ACHN (cell line): ENCODE data around the gene TRIM37.
"Not testable (repeated sequence)": the region's sequence is repeated elsewhere in the genome, so short reads cannot be mapped to it uniquely, and the experiment has no call there.

Experiments used
- DNase-seq: peaks from one replicate; pipeline ENCODE4 v3.0.0-alpha.2; 2015
- in situ Hi-C: cut with HindIII; loops from 2 replicates; pipeline ENCODE4 v1.10.0; 2017; ENCODE audit warnings: low sequenced_read_pairs, low pct_ligation_motif_present, low pct_unique_long_range_greater_than_20kb

TRIM37 gene, protein sequence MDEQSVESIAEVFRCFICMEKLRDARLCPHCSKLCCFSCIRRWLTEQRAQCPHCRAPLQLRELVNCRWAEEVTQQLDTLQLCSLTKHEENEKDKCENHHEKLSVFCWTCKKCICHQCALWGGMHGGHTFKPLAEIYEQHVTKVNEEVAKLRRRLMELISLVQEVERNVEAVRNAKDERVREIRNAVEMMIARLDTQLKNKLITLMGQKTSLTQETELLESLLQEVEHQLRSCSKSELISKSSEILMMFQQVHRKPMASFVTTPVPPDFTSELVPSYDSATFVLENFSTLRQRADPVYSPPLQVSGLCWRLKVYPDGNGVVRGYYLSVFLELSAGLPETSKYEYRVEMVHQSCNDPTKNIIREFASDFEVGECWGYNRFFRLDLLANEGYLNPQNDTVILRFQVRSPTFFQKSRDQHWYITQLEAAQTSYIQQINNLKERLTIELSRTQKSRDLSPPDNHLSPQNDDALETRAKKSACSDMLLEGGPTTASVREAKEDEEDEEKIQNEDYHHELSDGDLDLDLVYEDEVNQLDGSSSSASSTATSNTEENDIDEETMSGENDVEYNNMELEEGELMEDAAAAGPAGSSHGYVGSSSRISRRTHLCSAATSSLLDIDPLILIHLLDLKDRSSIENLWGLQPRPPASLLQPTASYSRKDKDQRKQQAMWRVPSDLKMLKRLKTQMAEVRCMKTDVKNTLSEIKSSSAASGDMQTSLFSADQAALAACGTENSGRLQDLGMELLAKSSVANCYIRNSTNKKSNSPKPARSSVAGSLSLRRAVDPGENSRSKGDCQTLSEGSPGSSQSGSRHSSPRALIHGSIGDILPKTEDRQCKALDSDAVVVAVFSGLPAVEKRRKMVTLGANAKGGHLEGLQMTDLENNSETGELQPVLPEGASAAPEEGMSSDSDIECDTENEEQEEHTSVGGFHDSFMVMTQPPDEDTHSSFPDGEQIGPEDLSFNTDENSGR

DNA sequence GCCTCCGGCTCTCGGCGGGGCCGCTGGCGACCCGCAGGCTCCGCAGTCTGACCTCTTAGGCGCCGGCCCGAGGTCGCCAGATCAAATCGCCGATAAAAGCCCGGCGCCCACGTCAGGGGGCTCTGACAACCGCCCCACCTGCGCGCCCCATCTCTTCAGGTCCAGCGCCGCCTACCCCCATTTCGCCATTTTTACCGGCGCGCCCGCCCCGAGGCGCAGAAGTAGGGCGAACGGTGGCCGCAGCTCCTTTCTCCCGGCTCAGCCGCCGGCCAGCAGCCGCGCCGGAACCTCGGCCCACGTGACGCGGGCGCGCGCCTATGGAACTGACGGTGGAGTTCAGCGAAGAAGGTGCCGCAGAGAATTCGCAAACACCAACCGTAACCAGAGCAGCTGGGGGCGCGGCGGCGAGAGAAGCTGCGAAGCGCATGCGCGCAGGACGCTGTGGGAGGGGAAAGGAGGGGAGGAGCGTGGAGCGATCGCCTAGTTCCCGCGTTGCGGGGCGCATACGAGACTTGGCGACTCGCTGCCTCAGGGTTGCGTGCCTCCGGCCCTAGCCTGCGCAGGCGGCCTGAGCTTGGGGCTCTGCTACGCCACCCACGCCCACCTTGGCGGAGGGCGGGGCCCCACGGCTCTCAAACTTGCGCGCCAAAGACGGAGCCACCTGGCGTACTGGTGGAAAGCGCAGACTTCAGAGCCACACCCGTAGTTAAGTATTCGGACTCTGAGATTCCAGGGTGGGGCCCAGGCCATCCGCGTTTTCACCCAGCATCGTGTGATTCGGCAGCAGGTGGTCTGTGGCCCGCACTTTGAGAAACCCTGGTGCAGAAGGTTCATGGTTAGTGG, at the start of gene TRIM37:
Gene TRIM37, minus strand, starts transcription at position 418 of the 843 bp plus-strand sequence. CDS start 419 bp downstream, outside the sequence.
- peak; percentile 99 for DNase-seq
- in situ Hi-C loops, result no loop called here

DNA sequence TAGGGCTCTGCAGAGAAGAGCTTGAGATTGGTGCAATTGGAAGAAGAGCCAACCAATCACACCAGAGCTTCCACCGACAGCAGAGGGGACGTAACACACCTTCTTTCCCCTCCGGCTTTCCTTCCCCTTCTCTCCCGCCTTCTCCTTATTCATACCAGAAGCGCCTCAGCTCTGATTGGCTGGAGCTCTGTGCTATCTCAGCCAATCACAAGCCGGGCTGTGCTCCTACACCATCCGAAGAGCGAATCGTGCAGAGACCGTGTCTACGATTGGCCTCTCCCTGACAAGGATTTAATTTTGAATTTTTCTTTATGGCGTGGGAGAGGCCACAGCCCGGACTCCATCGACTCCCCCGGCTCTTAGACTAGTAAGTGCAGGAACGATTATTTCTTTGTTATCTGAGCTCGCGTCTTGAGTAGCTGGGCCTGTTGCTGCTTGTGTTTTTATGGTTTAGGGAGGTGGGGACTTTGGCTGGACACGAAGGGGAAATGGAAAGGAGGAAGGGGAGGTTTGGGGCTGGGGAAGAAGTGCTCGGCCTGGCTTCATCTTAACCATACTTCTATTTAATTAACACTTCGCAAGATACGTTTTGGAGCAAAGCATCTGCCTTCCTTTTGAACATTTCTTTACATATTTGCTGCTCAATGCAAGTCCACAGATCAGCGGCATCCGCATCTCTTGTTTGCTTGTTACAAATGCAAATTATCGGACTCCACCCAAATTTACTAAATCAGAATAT, 48.9 kb upstream of the TRIM37 start, which contains the start of gene PRR11:
Gene PRR11, plus strand, starts transcription at position 308 of the 739 bp plus-strand sequence. CDS start 14,007 bp downstream, outside the sequence.
- DNase-seq, result peak; percentile 100
- in situ Hi-C loops, result no loop called here

DNA sequence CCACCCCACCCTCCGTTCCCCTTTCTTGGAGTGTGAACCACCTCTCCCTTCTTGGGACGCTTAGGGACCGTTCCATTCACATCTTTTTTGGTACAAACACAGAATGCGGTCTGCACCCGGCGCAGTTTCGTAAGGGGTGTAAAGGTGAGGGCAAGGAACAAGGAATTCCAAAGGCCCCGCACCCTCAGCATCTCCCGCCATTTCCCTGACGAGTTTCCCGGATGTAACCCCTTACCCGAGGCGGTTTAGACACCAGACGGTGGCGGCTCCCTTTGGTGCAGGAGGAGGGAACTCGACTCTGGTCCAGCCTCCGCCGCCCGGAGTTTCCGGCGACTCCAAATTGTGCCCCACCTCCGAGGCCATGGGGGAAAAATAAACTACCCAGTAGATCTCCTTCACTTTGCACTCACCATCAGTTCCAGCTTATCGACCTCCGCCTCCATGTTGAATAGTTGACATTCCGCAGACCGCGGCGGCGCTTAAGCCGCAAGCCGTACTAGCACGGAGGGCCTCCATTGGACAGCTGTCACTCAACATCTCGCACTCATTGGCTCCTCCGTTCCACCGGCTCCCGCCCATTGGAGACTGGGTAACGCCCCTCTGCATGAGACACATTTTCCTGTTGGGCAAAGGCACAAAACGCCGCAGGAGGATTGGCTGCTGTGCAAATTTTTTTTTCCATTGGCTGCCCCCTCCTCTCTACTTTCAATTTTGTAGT, 48.2 kb upstream of the TRIM37 start, which contains the start of gene SKA2:
Gene SKA2, minus strand, starts transcription at position 466 of the 718 bp plus-strand sequence. Its CDS starts 23 bp downstream, at position 443.
- no peak for DNase-seq
- in situ Hi-C loops, result no loop called here

- in situ Hi-C loops, result no loop called here
- peak; percentile 67 for DNase-seq
Measured at GRCh38 chr17:59154292-59154720, 47.6 kb upstream of the TRIM37 start.

GRCh38 chr17:59152925-59153324, 46.2 kb upstream of the TRIM37 start:
- no peak for DNase-seq
- in situ Hi-C loops, result no loop called here

- in situ Hi-C loops, result no loop called here
- no peak for DNase-seq
Measured at GRCh38 chr17:59151591-59151990, 44.9 kb upstream of the TRIM37 start.

- DNase-seq, result no peak
- in situ Hi-C loops, result no loop called here
Measured at GRCh38 chr17:59151006-59151405, 44.3 kb upstream of the TRIM37 start.

GRCh38 chr17:59149841-59150511, 43.3 kb upstream of the TRIM37 start:
- in situ Hi-C loops, result no loop called here
- no peak for DNase-seq

GRCh38 chr17:59149051-59149450, 42.4 kb upstream of the TRIM37 start:
- DNase-seq, result peak; percentile 32
- in situ Hi-C loops, result no loop called here

GRCh38 chr17:59145571-59146096, 39.0 kb upstream of the TRIM37 start:
- in situ Hi-C loops, result no loop called here
- no peak for DNase-seq

GRCh38 chr17:59141860-59142259, 35.2 kb upstream of the TRIM37 start:
- DNase-seq, result no peak
- in situ Hi-C loops, result no loop called here

GRCh38 chr17:59139939-59140338, 33.3 kb upstream of the TRIM37 start:
- in situ Hi-C loops, result no loop called here
- no peak for DNase-seq

DNA sequence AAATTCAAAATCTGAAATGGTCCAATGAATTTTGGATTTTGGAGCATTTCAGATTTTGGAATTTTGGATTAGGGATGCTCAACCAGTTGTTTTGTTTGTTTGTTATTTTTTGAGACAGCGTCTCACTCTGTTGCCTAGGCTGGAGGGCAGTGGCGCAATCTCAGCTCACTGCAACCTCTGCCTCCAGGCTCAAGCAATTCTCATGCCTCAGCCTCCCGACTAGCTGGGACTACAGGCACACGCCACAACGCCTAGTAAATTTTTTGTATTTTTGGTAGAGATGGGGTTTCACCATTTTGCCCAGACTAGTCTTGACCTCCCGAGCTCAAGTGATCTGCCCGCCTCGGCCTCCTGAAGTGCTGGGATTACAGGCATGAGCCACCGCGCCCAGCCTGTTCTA, 31.7 kb upstream of the TRIM37 start:
- in situ Hi-C loops, DNase-seq: not testable (repeated sequence)

- in situ Hi-C loops, result no loop called here
- no peak for DNase-seq
Measured at GRCh38 chr17:59131131-59131530, 24.5 kb upstream of the TRIM37 start.

DNA sequence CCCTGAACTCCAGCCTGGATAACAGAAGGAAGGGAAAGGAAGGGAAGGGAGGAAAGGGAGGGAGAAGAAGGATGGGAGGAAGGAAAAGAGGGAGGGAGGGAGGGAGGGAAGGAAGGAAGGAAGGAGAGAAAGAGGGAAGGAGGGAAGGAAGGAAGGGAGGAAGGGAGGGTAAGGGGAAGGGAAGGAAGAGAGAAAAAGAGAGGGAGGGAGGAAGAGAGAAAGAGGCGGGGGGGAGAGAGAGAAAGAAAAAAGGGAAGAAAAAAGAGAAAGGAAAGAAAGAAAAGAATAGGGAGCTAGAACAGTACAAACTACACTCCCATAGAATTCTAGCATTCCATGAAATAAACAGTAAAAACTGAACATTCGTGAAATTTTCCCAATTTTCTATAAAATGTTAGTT, 23.1 kb upstream of the TRIM37 start:
- DNase-seq, result no peak
- in situ Hi-C loops, result no loop called here

DNA sequence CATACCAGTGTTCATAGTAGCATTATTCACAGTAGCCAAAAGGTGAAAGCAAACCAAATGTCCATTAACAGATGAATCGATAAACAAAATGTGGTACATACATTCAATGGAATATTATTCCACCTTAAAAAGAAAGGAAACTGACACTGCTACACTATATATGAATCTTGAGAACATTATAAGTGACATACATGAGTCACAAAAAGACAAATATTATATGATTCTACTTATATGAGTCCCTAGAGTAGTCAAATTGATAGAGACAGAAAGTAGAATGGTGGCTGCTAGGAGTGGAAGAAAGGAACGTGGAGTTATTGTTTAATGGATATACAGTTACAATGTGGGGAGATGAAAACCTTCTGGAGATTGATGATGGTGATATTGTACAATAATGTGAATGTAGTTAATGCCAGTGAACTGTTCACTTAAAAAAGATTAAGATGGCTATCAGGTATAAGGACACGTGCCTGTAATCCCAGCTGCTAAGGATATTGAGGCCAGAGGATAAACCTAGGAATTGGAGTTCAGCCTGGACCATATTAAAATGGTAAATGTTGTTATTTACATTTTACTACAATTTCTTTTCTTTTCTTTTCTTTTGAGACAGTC, 20.2 kb upstream of the TRIM37 start:
- in situ Hi-C loops, result no loop called here
- no peak for DNase-seq
